Stimulated activated CD8-positive, alpha-beta memory T cell treated with anti-CD3 and anti-CD28 coated beads, Interleukin-4, amount 100 ng/mL, for 1 hour (primary cell): ENCODE data around the gene C4B.
"Not testable (repeated sequence)": the region's sequence is repeated elsewhere in the genome, so short reads cannot be mapped to it uniquely, and the experiment has no call there.

Experiments
- DNase-seq, 2 donors: peaks; one replicate each; pipeline ENCODE4 v3.0.0-alpha.2; 2020; ENCODE audit warnings: low read depth in 2 of 2, low spot score in 1 of 2

C4B gene

GRCh38 chr6:32014547-32014946, at the start of gene C4B:
C4B (plus strand) TSS chr6:32014795; CDS start chr6:32014846, 51 bp downstream.
- not testable (repeated sequence) for DNase-seq

- no peak for DNase-seq
Observed at GRCh38 chr6:31965700-31966099, 48.9 kb upstream of the C4B start.

DNA sequence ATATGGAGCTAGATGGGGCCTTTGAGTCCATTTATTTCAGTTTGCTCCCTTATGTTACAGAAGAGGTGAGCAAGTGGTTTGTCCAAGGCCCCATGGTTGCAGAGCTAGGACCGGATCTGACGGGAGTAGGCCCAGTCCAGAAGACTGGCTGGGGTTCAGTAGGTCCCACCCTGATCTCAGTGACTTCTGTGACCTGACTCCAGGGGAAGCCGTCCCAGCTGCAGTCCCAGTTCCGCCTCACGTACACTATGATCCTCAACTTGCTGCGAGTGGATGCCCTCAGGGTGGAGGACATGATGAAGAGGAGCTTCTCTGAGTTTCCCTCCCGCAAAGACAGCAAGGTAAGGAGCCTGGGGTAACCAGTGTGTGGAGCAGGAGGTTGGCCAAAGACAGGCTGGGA, 48.1 kb upstream of the C4B start:
- no peak for DNase-seq

DNA sequence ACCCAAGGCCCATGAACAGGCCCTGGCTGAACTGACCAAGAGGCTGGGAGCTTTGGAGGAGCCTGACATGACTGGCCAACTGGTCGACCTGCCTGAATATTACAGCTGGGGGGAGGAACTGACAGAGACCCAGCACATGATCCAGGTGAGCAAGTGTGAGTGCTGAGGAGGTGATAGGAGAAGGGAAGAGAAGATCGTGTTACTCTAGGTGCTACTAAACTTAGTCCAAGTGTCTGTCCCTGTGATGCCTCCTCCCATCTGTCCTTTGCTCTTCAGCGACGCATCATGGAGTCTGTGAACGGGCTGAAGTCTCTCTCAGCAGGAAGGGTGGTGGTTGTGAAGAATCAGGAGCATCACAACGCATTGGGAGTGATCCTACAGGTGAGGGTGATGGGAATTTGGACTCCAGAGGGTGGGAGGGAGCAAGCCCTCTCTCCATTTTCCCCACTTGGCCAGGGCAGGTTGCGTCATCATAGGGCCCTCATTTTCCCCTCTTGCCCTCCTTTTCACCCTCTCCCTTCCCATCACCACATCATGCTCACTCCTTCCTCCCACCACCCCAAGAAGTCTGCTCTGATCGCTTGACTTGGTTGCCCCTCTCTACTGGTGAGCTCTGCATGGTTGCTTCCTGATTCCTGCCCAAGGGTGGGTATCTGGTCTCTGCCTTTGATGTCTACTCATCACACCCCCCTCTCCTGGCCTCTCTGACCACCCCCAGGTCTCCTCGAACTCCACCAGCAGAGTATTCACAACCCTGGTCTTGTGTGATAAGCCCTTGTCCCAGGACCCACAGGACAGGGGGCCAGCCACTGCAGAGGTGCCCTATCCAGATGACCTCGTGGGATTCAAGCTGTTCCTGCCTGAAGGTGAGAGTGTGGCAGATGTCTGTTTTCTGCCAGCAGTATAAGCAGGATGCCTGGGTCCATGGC, 47.3 kb upstream of the C4B start:
- DNase-seq: no peak

DNA sequence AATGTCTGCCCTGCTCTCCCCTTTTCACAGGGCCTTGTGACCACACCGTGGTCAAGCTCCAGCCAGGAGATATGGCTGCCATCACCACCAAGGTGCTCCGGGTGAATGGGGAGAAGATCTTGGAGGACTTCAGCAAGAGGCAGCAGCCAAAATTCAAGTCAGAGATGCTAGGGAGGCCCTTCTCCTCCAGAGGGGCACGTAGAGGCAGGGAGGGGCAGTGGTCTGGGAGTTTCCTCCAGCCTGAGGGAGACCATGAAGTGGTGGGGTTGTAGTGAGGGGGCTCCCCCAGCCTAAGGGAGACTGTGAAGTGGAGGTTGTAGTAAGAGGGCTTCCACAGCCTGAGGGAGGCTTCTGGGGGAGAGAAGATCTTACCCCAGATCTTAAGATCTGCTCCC, 46.7 kb upstream of the C4B start:
- DNase-seq: no peak

DNA sequence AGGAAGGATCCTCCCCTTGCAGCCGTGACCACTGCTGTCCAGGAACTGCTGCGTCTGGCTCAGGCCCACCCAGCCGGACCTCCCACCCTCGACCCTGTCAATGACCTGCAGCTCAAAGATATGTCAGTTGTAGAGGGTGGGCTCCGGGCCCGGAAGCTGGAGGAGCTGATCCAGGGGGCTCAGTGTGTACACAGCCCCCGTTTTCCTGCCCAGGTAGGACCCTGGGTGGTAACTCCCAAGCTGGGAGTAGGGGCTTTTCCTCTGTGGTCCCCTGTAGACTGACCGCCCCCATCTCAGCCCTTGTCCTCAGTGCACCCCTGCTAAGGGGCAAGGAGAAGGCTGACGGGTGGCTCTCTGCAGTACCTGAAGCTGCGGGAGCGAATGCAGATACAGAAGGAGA, 46.3 kb upstream of the C4B start:
- no peak for DNase-seq

GRCh38 chr6:31968791-31969711, 45.5 kb upstream of the C4B start:
- no peak for DNase-seq

DNA sequence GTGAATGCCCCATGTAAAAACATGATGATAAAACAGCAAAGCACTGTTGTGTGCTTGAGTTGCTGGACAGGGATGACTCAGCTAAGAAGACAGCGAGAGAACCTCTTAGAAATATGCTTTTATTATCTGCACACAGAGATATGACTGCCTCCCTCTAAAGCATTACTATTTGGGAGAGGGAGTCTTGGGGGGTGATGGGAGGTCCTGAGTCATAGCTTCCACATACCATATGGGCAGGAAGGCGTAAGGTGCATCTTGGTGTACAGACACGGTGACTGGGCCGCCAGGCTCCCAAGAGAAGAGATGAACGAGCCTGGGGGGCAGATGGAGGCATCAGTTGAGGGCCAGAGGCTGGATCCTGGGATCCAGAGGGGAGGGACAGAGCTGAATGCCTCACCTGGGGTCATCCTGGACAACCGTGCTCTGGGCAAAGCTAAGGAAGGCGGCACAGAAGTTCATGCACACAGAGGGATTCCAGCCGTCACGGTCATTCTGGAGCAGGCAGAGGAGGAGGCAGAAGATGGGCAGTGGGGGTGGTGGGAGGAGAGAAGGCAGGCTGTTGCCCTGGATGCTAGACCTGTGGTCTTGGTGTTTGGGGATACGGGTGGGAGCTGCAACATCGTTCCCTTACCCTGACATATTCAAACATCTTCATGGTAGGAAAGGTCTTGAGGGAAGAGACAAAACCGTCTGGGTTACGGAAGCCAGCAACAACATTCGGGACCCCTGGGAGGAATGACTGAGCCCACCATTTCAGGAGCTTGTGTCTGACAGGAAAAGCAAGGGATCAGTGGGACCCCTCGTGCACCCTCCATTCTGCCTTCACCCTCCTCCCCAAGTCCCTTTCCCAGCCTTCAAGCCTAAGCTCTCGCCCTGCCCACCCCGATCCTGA, 44.6 kb upstream of the C4B start:
- no peak for DNase-seq

- DNase-seq: no peak
Observed at GRCh38 chr6:31970604-31971271, 43.9 kb upstream of the C4B start.

DNA sequence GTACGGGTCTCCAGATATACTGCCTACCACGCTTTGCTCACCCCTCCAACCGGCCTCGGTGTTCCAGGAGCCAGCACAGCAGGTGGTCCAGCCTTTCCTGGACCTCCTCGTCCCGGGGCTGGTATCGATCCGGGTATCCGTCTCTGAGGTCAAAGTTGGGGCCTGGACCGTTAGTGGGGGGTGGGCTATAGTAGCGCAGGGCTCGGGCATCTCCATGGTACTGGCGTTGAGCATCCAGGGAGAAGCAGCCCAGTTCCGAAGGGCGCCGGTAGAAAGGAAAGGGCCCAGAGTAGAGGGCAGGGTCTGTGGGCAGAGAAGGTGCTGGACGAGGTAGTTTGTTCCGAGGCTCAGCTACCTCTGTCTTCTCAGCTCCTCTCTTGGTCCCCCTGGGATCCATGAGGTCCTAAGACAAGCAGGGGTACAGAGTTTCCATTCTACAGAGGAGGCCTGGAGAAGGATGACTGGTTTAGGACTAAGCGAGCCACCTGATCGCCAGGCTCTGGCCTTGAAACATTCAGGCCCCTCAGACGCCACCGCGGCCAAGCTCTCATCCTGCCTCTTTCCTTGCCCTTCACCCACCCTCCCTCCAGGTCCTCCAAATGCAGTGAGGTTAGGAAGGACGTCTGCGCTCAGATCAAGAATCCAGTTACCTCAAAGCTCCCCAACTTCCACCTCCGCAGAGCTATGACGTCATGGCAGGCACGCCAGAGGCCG, 43.2 kb upstream of the C4B start:
- no peak for DNase-seq

DNA sequence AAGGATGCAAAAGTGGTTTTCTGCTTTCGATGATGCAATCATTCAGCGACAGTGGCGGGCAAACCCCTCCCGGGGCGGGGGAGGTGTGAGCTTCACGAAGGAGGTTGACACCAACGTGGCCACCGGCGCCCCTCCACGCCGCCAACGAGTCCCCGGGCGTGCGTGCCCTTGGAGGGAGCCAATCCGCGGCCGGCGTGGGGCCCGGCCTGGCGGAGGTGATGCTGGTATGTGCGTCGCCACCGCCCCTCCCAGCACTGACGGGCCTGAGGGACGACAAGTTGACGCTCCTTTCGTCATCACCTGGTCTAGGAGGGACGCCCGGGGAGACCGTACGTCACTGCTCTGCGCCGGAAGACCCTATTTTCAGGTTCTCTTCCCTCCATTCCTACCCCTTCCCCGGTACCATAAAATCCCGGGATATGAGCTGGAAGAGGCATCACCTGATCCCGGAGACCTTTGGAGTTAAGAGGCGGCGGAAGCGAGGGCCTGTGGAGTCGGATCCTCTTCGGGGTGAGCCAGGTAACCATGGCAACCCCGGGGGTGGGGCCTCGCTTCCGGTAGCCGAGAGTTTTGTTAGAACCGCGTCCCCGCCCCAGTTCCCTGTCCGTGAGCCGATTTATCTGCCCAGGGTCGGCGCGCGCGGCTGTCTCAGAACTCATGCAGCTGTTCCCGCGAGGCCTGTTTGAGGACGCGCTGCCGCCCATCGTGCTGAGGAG, 42.4 kb upstream of the C4B start, which contains the start of gene DXO:
TSS of gene DXO (minus strand) at position 146 of the 716 bp plus-strand sequence. CDS start 463 bp downstream, outside the sequence.
- peak; percentile 93 to 94 for DNase-seq

DNA sequence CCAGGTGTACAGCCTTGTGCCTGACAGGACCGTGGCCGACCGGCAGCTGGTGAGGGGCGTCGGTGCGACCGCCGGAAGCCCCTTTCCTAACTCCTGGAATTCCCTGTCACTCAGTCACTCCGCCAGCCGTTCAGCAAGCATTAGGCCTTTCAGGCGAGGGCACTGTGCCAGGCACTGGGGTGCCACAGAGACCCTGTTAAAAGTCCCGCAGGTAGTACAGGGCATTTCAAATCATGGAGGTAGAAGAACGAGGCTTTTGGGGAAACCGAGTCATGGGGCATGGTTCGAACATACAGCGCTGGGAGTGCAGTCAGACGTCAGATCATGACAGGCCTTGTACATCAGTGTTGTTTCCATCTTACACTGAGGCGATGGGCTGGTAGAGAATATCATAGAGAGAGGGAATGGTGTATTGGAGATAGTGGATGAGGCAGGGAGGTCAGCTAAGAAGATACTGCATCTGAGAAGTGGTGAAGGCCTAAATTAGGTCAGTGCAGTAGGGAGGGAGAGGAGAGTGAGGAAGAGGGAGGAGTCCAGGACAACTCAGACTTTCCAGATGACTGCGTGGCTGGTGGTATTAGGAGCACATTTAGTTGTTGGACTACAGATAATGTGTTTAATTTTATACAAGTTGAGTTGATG, 41.8 kb upstream of the C4B start:
- no peak for DNase-seq

GRCh38 chr6:31976065-31976464, 38.5 kb upstream of the C4B start:
- DNase-seq: not testable (repeated sequence)

DNA sequence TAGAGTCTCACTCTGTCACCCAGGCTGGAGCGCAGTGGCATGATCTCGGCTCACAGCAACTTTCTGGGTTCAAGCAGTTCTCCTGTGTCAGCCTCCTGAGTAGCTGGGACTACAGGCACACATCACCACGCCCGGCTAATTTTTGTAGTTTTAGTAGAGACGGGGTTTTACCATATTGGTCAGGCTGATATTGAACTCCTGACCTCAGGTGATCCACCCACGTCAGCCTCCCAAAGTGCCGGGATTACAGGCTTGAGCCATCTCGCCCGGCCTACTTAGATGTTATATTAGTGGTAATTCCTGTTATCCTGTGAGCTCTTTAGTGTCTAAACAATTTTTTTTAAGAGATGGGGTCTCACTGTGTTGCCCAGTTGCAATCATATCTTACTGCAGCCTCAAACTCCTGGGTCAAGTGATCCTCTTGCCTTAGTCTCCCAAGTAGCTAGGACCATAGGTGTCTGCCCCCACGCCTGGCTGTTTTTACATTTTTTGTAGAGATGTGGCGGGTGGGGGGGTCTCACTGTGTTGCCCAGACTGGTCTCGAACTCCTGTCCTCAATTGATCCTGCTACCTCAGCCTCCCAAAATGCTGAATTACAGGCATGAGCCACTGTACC, 36.7 kb upstream of the C4B start:
- DNase-seq: no peak

DNA sequence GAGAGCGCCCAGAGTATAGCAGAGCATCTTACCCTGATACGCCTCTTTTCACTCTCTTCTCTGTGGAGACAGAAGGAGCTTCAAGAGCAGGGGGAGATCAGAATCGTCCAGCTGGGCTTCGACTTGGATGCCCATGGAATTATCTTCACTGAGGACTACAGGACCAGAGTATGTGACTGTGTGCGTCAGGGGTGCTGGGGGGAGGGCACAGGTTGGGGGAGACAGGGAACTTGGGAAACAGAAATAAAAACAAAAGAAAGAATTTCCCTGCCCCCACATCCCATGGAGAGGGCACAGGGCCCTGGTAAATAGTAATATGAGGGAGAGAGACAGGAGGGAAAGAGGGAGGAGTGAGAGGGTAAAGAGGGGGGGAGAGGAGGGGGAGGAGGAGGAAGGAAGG, 35.8 kb upstream of the C4B start:
- no peak for DNase-seq

DNA sequence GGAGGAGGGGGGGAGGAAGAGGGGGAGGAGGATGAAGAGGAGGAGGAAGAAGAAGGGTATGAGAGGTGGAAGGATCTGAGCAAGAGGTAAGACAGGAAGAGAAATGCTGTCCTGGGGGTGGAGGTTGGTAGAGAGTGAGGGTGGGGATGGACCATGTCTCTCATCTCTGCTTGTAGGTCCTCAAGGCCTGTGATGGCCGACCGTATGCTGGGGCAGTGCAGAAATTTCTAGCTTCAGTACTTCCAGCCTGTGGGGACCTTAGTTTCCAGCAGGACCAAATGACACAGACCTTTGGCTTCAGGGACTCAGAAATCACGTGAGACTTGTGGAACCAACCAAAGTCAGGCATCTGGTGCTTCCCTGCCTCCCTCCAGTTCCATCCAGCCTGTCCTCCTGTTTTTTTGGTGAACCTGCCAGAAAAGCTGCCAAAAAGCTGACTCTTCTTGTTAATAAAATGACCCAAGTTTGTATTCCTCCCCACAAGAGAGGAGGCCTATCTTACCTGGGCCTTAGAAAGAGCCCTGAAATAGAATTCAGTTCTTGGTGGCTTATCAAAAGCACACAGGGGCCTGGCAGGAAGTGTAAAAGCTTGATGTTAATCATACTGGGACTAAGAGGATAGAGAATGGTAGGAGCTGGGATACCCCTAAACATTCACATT, 35.2 kb upstream of the C4B start:
- no peak for DNase-seq

DNA sequence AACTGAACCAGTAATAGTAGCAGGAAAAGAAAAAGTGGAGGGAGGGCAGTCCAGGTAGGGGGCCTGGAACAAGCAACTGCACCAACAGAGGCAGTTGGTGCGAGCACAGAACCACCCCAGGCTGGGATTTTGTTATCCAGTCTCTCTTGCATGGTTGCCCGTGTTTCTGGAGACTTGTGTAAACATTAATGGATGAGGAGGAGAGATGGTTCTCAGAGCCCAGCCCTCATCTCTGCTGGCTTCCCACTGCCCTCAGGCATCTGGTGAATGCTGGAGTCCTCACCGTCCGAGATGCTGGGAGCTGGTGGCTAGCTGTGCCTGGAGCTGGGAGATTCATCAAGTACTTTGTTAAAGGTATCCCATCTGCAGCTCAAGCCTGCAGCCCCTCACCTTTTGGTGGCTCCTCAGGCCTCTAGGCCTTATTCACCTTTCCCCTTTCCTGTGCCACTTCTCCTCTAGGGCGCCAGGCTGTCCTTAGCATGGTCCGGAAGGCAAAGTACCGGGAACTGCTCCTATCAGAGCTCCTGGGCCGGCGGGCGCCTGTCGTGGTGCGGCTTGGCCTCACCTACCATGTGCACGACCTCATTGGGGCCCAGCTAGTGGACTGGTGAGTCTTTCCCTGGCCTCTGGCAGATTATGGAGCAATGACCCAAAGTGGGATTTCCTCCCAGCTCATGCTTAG, 34.3 kb upstream of the C4B start:
- DNase-seq: not testable (repeated sequence)
